Progenitor cell of endocrine pancreas (in vitro differentiated cells): ENCODE measurements around the gene POMGNT2. TPM values are rescaled to one million over a fixed set of nuclear protein-coding genes. Genes with fewer than 3 reads are reported as not detected.

Source experiments
- DNase-seq: peaks from one replicate; pipeline ENCODE4 v3.0.0; 2021; ENCODE audit warnings: low spot score; ENCODE audit not compliant: unreplicated experiment
- H3K27ac Mint-ChIP-seq: 2 replicates; pipeline ENCODE4 v1.8.0; 2021; ENCODE audit warnings: mild to moderate bottlenecking, moderate library complexity, mixed read lengths
- H3K27me3 Mint-ChIP-seq: 2 replicates; pipeline ENCODE4 v1.8.0; 2021; ENCODE audit warnings: mixed read lengths
- H3K36me3 Mint-ChIP-seq: 2 replicates; pipeline ENCODE4 v1.8.0; 2022; ENCODE audit warnings: mixed read lengths; ENCODE audit not compliant: insufficient read depth
- H3K4me1 Mint-ChIP-seq: 2 replicates; pipeline ENCODE4 v1.8.0; 2021; ENCODE audit warnings: low read depth, mixed read lengths
- H3K4me3 Mint-ChIP-seq: 2 replicates; pipeline ENCODE4 v1.8.0; 2021; ENCODE audit warnings: low read depth, mild to moderate bottlenecking, moderate library complexity, mixed read lengths
- H3K9me3 Mint-ChIP-seq: 2 replicates; pipeline ENCODE4 v1.8.0; 2021; ENCODE audit warnings: low read depth, mixed read lengths
- CTCF ChIP-seq: fragments of 200-600 bp; sonication (generic); IDR thresholded peaks from one replicate; pipeline ENCODE4 v1.5.0; 2021; ENCODE audit warnings: antibody characterized with exemption, mild to moderate bottlenecking; ENCODE audit not compliant: unreplicated experiment
- total RNA-seq: library from RNA; stranded (reverse); gene quantifications from 2 replicates; pipeline ENCODE4 v1.2.1, GENCODE V29; 2021

The POMGNT2 gene
- total RNA-seq, 1 donor from 2014 or later = 21.6 TPM

GRCh38 chr3:43030162-43030935 lies 75.5 kb downstream of the POMGNT2 start:
- no peaks in the 10 kb centered on the region for H3K27me3 Mint-ChIP-seq
- no peaks in the 10 kb centered on the region for H3K9me3 Mint-ChIP-seq
- DNase-seq = no peak
- H3K4me1 Mint-ChIP-seq = peaks cover 2% of the 10 kb centered on the region
- no peaks in the 10 kb centered on the region for H3K36me3 Mint-ChIP-seq
- H3K27ac Mint-ChIP-seq = no peak overlapping the region
- TF ChIP-seq CTCF = no peak
- H3K4me3 Mint-ChIP-seq = no peak overlapping the region

Other genes starting within 250 kb of the POMGNT2 start
- not detected in 2 replicates for gene CYP8B1, start 230.2 kb downstream of the POMGNT2 start, total RNA-seq
- gene ZNF662, start 199.9 kb downstream of the POMGNT2 start, total RNA-seq = 0.40 and 0.65 TPM in 2 replicates
- 1.9 and 2.3 TPM in 2 replicates for gene GASK1A, start 126.8 kb downstream of the POMGNT2 start, total RNA-seq
- gene SNRK, start 180.5 kb upstream of the POMGNT2 start, total RNA-seq = 22.9 and 23.6 TPM in 2 replicates